Measurements from ENCODE around the gene PLEKHG7. TPM values are rescaled to one million over a fixed set of nuclear protein-coding genes. Genes with fewer than 3 reads are reported as not detected.
"Not testable (repeated sequence)": the region's sequence is repeated elsewhere in the genome, so short reads cannot be mapped to it uniquely, and the experiment has no call there.

The PLEKHG7 gene
- total and polyA plus RNA-seq, 2 of the 8 experiments (the other 6 are each of a cell fraction or from before 2014, with no cell fraction given): not detected

GRCh38 chr12:92654256-92654655 lies 48.5 kb upstream of the PLEKHG7 start:
- H3K4ac ChIP-seq (replicated peaks; ENCODE audit: insufficient read length, low read depth, low read length); H2BK5ac ChIP-seq (ENCODE audit: low read depth, low read length); H2BK20ac ChIP-seq (ENCODE audit: low read length); DNase-seq (ENCODE audit: low read depth in 1 of 2, low spot score in 2 of 2); H3K79me2 ChIP-seq (ENCODE audit: control insufficient read depth in 1 of 2, insufficient read depth in 2 of 2, low read length in 2 of 2); H2BK120ac ChIP-seq (replicated peaks; ENCODE audit: low read depth, low read length); H3K23ac ChIP-seq (ENCODE audit: insufficient read length); H3K18ac ChIP-seq (ENCODE audit: extremely low read depth, low read length); H3K27me3 ChIP-seq (replicated peaks in 1 of 4; ENCODE audit: control insufficient read depth in 3 of 4, extremely low read depth in 1 of 4, insufficient read depth in 3 of 4, low read length in 3 of 4); H3K4me2 ChIP-seq (ENCODE audit: insufficient read depth in 1 of 2, low read depth in 2 of 2, low read length in 2 of 2); H2AK5ac ChIP-seq (ENCODE audit: low read depth, low read length); H3K9me3 ChIP-seq (ENCODE audit: insufficient read depth in 2 of 2, low read depth in 1 of 2, low read length in 1 of 2); H4K91ac ChIP-seq (replicated peaks; ENCODE audit: insufficient read length, low read length); H3K4me3 ChIP-seq (ENCODE audit: extremely low read depth in 1 of 4, insufficient read depth in 2 of 4, low read depth in 3 of 4, low read length in 4 of 4); H3K79me1 ChIP-seq (ENCODE audit: low read depth, low read length); H3K56ac ChIP-seq (replicated peaks; ENCODE audit: insufficient read length, low read depth, low read length); H4K5ac ChIP-seq (ENCODE audit: insufficient read length, low read depth, low read length); FAIRE-seq; H3K14ac ChIP-seq (ENCODE audit: insufficient read length); H2BK12ac ChIP-seq (ENCODE audit: low read depth, low read length); H3K36me3 ChIP-seq (ENCODE audit: control insufficient read depth in 2 of 4, insufficient read depth in 4 of 4, low read length in 3 of 4); H3K27ac ChIP-seq (ENCODE audit: low read depth, low read length); H3K4me1 ChIP-seq (replicated peaks in 1 of 4; ENCODE audit: control insufficient read depth in 3 of 4, insufficient read depth in 4 of 4, low read length in 3 of 4); POLR2A ChIA-PET (ENCODE audit: partially characterized antibody); H4K20me1 ChIP-seq (replicated peaks in 1 of 2; ENCODE audit: control insufficient read depth in 1 of 2, insufficient read depth in 2 of 2, low read length in 2 of 2); H2BK15ac ChIP-seq (ENCODE audit: low read length); H3K23me2 ChIP-seq (ENCODE audit: low read depth, low read length); H3K9ac ChIP-seq (replicated peaks in 1 of 4; ENCODE audit: extremely low read depth in 1 of 4, low read depth in 3 of 4, low read length in 3 of 4); H2AFZ ChIP-seq (ENCODE audit: low read length); H4K8ac ChIP-seq (ENCODE audit: extremely low read depth, insufficient read depth, low read length): not testable (repeated sequence)
- 87% methylated on average over 4 of the region's 4 CpGs; no CpG with 5 or more reads in 1 of the 2 experiments for WGBS, 2 experiments (ENCODE audit: extremely low coverage in 1 of 2, insufficient coverage in 1 of 2, insufficient read length in 1 of 2, insufficient replicate concordance in 2 of 2, low coverage in 1 of 2, low lambda C conversion rate in 2 of 2, missing lambda C conversion rate in 1 of 2)
- CTCF ChIA-PET (ENCODE audit: partially characterized antibody): interaction anchor here (0.9 kb wide), 1 partner anchor 509 kb away, joined by 4 read pairs; the partner anchor contains the start of gene BTG1

Measured in H1 (cell line).